ENCODE results near the gene VRTN.

VRTN gene

GRCh38 chr14:74358176-74358829 is 10.0 kb downstream of the VRTN start:
- H3K36me3 ChIP-seq (ENCODE audit: control insufficient read depth in 4 of 4, insufficient read depth in 4 of 4, low read length in 3 of 4), result no peaks in the 10 kb centered on the region
- POLR2A ChIA-PET, result no interaction called here
- H3K4me1 ChIP-seq (ENCODE audit: control extremely low read depth in 1 of 4, control insufficient read depth in 4 of 4, insufficient read depth in 4 of 4, low read length in 3 of 4), result peaks cover 0 to 2% (median 0%) of the 10 kb centered on the region in 4 experiments
- CTCF ChIA-PET, result interaction anchor here (0.6 to 1.6 kb wide), 5 partner anchors 19 to 118 kb away, joined by 3 to 6 read pairs (median 3); no protein-coding TSS in a partner anchor
- no peaks in the 10 kb centered on the region for H3K9me3 ChIP-seq (ENCODE audit: control extremely low read depth in 1 of 5, control insufficient read depth in 4 of 5, insufficient read depth in 2 of 5, low read depth in 1 of 5, low read length in 4 of 5)
- H3K4me3 ChIP-seq (ENCODE audit: control insufficient read depth in 1 of 7, extremely low read depth in 1 of 7, insufficient read depth in 4 of 7, low read depth in 2 of 7, low read length in 6 of 7), result no peak overlapping the region
- 100% methylated on average over 9 of the region's 17 CpGs for WGBS (ENCODE audit: insufficient coverage)
- peaks cover 0 to 7% (median 1%) of the 10 kb centered on the region in 5 experiments for H3K27me3 ChIP-seq (replicated peaks in 2 of 5; ENCODE audit: control insufficient read depth in 4 of 5, insufficient read depth in 5 of 5, low read length in 4 of 5)
- DNase-seq, result no peak
- H3K27ac ChIP-seq (ENCODE audit: insufficient read depth in 1 of 2, low read depth in 1 of 2, low read length in 2 of 2, poor library complexity in 1 of 2, severe bottlenecking in 2 of 2), result no peak overlapping the region

DNA sequence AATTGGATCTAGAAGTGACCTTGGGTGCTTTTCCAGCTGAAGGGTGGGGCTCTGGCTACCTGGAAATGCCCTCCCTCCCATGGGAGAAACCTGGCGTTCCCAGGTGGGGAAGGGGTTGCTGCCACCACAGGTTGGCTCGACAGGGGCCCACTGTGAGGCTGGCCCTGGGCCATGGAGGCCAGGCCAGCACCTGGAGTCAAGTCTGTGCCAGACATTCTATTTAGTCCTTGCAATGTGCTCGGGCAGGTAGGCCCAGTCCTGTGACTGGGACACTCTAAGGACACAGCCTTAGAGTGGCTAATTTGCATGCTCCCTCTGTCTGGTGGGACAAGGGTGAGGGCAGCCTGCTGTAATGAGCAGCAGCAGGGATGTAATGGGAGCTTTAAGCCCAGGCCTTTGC is 11.9 kb downstream of the VRTN start:
- ChIA-PET POLR2A (no interaction called here), CTCF (interaction anchor here (1.3 to 1.6 kb wide), 4 partner anchors 34 to 119 kb away, joined by 3 to 6 read pairs (median 4); no protein-coding TSS in a partner anchor)
- no peak for DNase-seq
- Histone ChIP-seq H3K9me3 (ENCODE audit: control extremely low read depth in 1 of 5, control insufficient read depth in 4 of 5, insufficient read depth in 2 of 5, low read depth in 1 of 5, low read length in 4 of 5) (no peaks in the 10 kb centered on the region), H3K4me3 (ENCODE audit: control insufficient read depth in 1 of 7, extremely low read depth in 1 of 7, insufficient read depth in 4 of 7, low read depth in 2 of 7, low read length in 6 of 7) (no peak overlapping the region), H3K27ac (ENCODE audit: insufficient read depth in 1 of 2, low read depth in 1 of 2, low read length in 2 of 2, poor library complexity in 1 of 2, severe bottlenecking in 2 of 2) (no peak overlapping the region), H3K27me3 (replicated peaks in 2 of 5; ENCODE audit: control insufficient read depth in 4 of 5, insufficient read depth in 5 of 5, low read length in 4 of 5) (peaks cover 0 to 9% (median 2%) of the 10 kb centered on the region in 5 experiments), H3K36me3 (ENCODE audit: control insufficient read depth in 4 of 4, insufficient read depth in 4 of 4, low read length in 3 of 4) (no peaks in the 10 kb centered on the region), H3K4me1 (ENCODE audit: control extremely low read depth in 1 of 4, control insufficient read depth in 4 of 4, insufficient read depth in 4 of 4, low read length in 3 of 4) (peaks cover 0 to 2% (median 0%) of the 10 kb centered on the region in 4 experiments)
- WGBS (ENCODE audit: insufficient coverage), result 79% methylated on average over 2 of the region's 3 CpGs

DNA sequence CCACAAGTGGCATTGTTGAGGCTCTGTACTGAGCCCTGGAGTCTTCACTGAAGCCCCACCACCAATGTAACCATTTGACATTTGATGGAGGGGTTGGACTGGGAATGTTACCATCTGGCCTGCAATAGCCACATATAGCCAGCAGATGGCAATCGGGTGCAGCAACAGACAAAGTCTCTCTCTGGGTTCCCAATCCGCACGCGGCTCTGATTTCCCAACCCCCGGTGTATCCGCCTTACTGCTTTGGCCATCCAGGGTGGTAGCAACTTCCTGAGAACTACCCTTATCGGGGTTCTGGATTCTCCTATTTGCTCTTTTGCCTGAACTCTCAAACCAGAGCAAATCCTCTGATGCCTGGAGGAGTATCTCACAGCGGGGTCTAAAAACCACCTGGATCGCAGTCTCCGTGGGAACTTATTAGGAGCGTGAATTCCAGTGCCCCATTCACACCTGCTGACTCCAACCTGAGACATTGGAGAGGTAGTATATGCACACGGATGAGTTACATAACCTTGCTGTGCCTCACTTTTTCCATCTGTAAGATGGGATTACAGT is 14.2 kb downstream of the VRTN start:
- peak; percentile 59 to 82 (median 73) for DNase-seq
- ChIA-PET POLR2A (no interaction called here), CTCF (interaction anchor here (1.0 to 3.1 kb wide), 6 partner anchors 10 to 133 kb away, joined by 4 to 23 read pairs (median 4); no protein-coding TSS in a partner anchor)
- Histone ChIP-seq H3K27me3 (replicated peaks in 2 of 5; ENCODE audit: control insufficient read depth in 4 of 5, insufficient read depth in 5 of 5, low read length in 4 of 5) (peaks cover 0 to 9% (median 2%) of the 10 kb centered on the region in 5 experiments), H3K27ac (ENCODE audit: insufficient read depth in 1 of 2, low read depth in 1 of 2, low read length in 2 of 2, poor library complexity in 1 of 2, severe bottlenecking in 2 of 2) (no peak overlapping the region), H3K36me3 (ENCODE audit: control insufficient read depth in 4 of 4, insufficient read depth in 4 of 4, low read length in 3 of 4) (no peaks in the 10 kb centered on the region), H3K9me3 (ENCODE audit: control extremely low read depth in 1 of 5, control insufficient read depth in 4 of 5, insufficient read depth in 2 of 5, low read depth in 1 of 5, low read length in 4 of 5) (no peaks in the 10 kb centered on the region), H3K4me3 (ENCODE audit: control insufficient read depth in 1 of 7, extremely low read depth in 1 of 7, insufficient read depth in 4 of 7, low read depth in 2 of 7, low read length in 6 of 7) (no peak overlapping the region), H3K4me1 (ENCODE audit: control extremely low read depth in 1 of 4, control insufficient read depth in 4 of 4, insufficient read depth in 4 of 4, low read length in 3 of 4) (peaks cover 0 to 2% (median 0%) of the 10 kb centered on the region in 4 experiments)
- 18% methylated on average over 8 of the region's 12 CpGs for WGBS (ENCODE audit: insufficient coverage)

- no peak for DNase-seq
- Histone ChIP-seq H3K27ac (ENCODE audit: insufficient read depth in 1 of 2, low read depth in 1 of 2, low read length in 2 of 2, poor library complexity in 1 of 2, severe bottlenecking in 2 of 2) (no peak overlapping the region), H3K4me1 (ENCODE audit: control extremely low read depth in 1 of 4, control insufficient read depth in 4 of 4, insufficient read depth in 4 of 4, low read length in 3 of 4) (peaks cover 0 to 2% (median 0%) of the 10 kb centered on the region in 4 experiments), H3K36me3 (ENCODE audit: control insufficient read depth in 4 of 4, insufficient read depth in 4 of 4, low read length in 3 of 4) (no peaks in the 10 kb centered on the region), H3K9me3 (ENCODE audit: control extremely low read depth in 1 of 5, control insufficient read depth in 4 of 5, insufficient read depth in 2 of 5, low read depth in 1 of 5, low read length in 4 of 5) (no peaks in the 10 kb centered on the region), H3K27me3 (replicated peaks in 2 of 5; ENCODE audit: control insufficient read depth in 4 of 5, insufficient read depth in 5 of 5, low read length in 4 of 5) (peaks cover 0 to 9% (median 2%) of the 10 kb centered on the region in 5 experiments), H3K4me3 (ENCODE audit: control insufficient read depth in 1 of 7, extremely low read depth in 1 of 7, insufficient read depth in 4 of 7, low read depth in 2 of 7, low read length in 6 of 7) (no peak overlapping the region)
- 90% methylated on average over 6 of the region's 7 CpGs for WGBS (ENCODE audit: insufficient coverage)
- ChIA-PET POLR2A (no interaction called here), CTCF (interaction anchor here (1.0 to 3.1 kb wide), 5 partner anchors 8 to 205 kb away, joined by 3 to 23 read pairs (median 7); no protein-coding TSS in a partner anchor)
These were observed 16.1 kb downstream of the VRTN start for GRCh38 chr14:74364271-74364880.

DNA sequence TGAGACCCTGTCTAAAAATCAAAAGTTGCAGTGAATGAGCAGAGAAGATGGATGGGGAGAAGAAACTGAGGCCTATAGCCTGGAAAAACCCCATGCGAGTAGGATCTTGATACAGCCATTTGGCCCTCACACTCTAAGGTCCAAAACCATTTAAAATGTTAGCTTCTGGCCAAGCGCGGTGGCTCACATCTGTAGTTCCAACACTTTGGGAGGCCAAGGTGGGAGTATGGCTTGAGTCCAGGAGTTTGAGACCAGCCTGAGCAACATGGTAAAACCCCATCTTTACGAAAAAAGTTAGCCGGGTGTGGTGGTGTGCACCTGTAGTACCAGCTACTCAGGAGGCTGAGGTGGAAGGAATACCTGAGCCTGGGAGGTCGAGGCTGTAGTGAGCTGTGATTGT is 19.8 kb downstream of the VRTN start:
- ChIA-PET CTCF (no interaction called here), POLR2A (no interaction called here)
- WGBS (ENCODE audit: insufficient coverage), result 91% methylated on average over 4 of the region's 6 CpGs

DNA sequence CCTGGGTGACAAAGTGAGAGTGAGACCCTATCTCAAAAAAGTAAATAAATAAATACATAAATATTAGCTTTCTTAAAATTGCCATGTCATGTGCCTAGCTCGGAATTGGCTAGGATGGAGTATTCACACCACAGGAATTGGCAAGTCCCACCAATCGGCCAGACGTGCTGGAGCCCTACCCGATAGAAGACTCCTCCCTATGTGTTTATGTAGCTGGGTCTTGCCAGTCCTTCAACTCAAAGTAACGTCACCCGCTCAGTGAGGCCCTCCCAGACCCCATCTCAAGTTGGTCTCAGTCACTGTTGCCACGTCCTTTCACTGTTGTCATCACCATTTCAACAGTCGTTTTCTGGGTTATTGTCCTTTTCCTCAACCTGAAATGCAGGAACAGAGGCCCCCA is 20.2 kb downstream of the VRTN start:
- Histone ChIP-seq H3K27me3 (replicated peaks in 2 of 5; ENCODE audit: control insufficient read depth in 4 of 5, insufficient read depth in 5 of 5, low read length in 4 of 5) (peaks cover 0 to 2% (median 0%) of the 10 kb centered on the region in 5 experiments), H3K4me1 (ENCODE audit: control extremely low read depth in 1 of 4, control insufficient read depth in 4 of 4, insufficient read depth in 4 of 4, low read length in 3 of 4) (peaks cover 0 to 6% (median 4%) of the 10 kb centered on the region in 4 experiments), H3K36me3 (ENCODE audit: control insufficient read depth in 4 of 4, insufficient read depth in 4 of 4, low read length in 3 of 4) (no peaks in the 10 kb centered on the region), H3K4me3 (ENCODE audit: control insufficient read depth in 1 of 7, extremely low read depth in 1 of 7, insufficient read depth in 4 of 7, low read depth in 2 of 7, low read length in 6 of 7) (no peak overlapping the region), H3K27ac (ENCODE audit: insufficient read depth in 1 of 2, low read depth in 1 of 2, low read length in 2 of 2, poor library complexity in 1 of 2, severe bottlenecking in 2 of 2) (no peak overlapping the region), H3K9me3 (ENCODE audit: control extremely low read depth in 1 of 5, control insufficient read depth in 4 of 5, insufficient read depth in 2 of 5, low read depth in 1 of 5, low read length in 4 of 5) (no peaks in the 10 kb centered on the region)
- WGBS (ENCODE audit: insufficient coverage), result 93% methylated on average over 8 of the region's 8 CpGs
- DNase-seq, result no peak
- ChIA-PET CTCF (no interaction called here), POLR2A (no interaction called here)

More for the DNA sequence above, 19.8 kb downstream of the VRTN start:
- no peak for DNase-seq
- Histone ChIP-seq H3K27me3 (replicated peaks in 2 of 5; ENCODE audit: control insufficient read depth in 4 of 5, insufficient read depth in 5 of 5, low read length in 4 of 5) (peaks cover 0 to 2% (median 2%) of the 10 kb centered on the region in 5 experiments), H3K9me3 (ENCODE audit: control extremely low read depth in 1 of 5, control insufficient read depth in 4 of 5, insufficient read depth in 2 of 5, low read depth in 1 of 5, low read length in 4 of 5) (no peaks in the 10 kb centered on the region), H3K4me3 (ENCODE audit: control insufficient read depth in 1 of 7, extremely low read depth in 1 of 7, insufficient read depth in 4 of 7, low read depth in 2 of 7, low read length in 6 of 7) (no peak overlapping the region), H3K4me1 (ENCODE audit: control extremely low read depth in 1 of 4, control insufficient read depth in 4 of 4, insufficient read depth in 4 of 4, low read length in 3 of 4) (peaks cover 0 to 6% (median 4%) of the 10 kb centered on the region in 4 experiments), H3K36me3 (ENCODE audit: control insufficient read depth in 4 of 4, insufficient read depth in 4 of 4, low read length in 3 of 4) (no peaks in the 10 kb centered on the region), H3K27ac (ENCODE audit: insufficient read depth in 1 of 2, low read depth in 1 of 2, low read length in 2 of 2, poor library complexity in 1 of 2, severe bottlenecking in 2 of 2) (no peak overlapping the region)
